ENCODE data around the gene CFAP57.
A peak's percentile ranks its signal among the peaks of the same experiment; 100 is the strongest.

The CFAP57 gene

DNA sequence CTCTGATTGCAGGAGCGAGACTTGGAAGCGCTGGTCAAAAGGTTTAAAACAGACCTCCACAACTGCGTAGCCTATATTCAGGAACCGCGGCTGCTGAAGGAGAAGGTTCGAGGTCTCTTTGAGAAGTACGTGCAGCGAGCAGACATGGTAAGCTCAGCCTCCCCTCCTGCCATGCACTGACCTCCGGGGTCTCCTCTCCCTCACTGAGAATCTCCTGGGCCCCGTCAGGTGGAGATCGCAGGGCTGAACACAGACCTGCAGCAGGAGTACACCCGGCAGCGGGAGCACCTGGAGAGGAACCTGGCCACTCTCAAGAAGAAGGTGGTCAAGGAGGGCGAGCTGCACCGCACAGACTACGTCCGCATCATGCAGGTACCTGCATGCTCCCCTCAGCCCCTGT, 62.1 kb downstream of the CFAP57 start:
- TF ChIP-seq NFRKB (IDR thresholded peaks at IDR 0.05) = no peak
- CTCF ChIA-PET = interaction anchor here (0.6 kb wide), 1 partner anchor 142 kb away, joined by 3 read pairs; no protein-coding TSS in a partner anchor
- POLR2A ChIA-PET = no interaction called here
- DNase-seq (ENCODE audit: extremely low spot score) = no peak

DNA sequence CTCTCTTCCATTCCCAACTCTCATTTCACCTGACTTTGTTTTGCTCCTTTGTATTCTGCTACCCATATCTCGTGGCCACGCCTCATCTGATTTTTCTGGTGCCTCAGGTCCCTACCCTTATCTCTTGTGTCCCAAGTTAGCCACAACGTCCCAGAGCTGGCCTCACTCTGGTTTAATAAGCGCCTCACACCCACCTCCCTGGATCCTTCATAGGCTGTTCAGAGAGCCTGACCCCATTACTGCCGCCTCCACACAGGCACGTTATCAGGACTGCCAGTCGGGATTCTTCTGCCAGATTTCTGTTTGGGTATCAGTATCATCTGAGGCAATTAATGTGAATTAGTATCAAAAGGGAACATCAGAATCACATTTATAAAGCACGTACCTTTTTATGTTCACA, 62.9 kb downstream of the CFAP57 start:
- no peak for TF ChIP-seq SUZ12 (IDR thresholded peaks at IDR 0.05)
- TF ChIP-seq TARDBP (IDR thresholded peaks at IDR 0.05) = no peak
- no peak for TF ChIP-seq FOXM1 (IDR thresholded peaks at IDR 0.05; ENCODE audit: borderline replicate concordance)
- TF ChIP-seq ELF4 (IDR thresholded peaks at IDR 0.05) = no peak
- TF ChIP-seq CTBP1 (IDR thresholded peaks at IDR 0.05; ENCODE audit: borderline replicate concordance) = no peak
- TF ChIP-seq FOXA1 (IDR thresholded peaks at IDR 0.05) = no peak
- no peak for TF ChIP-seq HDGF (IDR thresholded peaks at IDR 0.05; ENCODE audit: borderline replicate concordance)
- TF ChIP-seq NFRKB (IDR thresholded peaks at IDR 0.05) = no peak
- no peak for TF ChIP-seq L3MBTL2 (conservative IDR thresholded peaks at IDR 0.05)
- TF ChIP-seq SP1 (IDR thresholded peaks at IDR 0.05) = no peak
- TF ChIP-seq ARNT (IDR thresholded peaks at IDR 0.05) = no peak
- TF ChIP-seq LEF1 (IDR thresholded peaks at IDR 0.05; ENCODE audit: borderline replicate concordance) = no peak
- CTCF ChIA-PET = no interaction called here
- POLR2A ChIA-PET = no interaction called here
- DNase-seq (ENCODE audit: extremely low spot score) = no peak

DNA sequence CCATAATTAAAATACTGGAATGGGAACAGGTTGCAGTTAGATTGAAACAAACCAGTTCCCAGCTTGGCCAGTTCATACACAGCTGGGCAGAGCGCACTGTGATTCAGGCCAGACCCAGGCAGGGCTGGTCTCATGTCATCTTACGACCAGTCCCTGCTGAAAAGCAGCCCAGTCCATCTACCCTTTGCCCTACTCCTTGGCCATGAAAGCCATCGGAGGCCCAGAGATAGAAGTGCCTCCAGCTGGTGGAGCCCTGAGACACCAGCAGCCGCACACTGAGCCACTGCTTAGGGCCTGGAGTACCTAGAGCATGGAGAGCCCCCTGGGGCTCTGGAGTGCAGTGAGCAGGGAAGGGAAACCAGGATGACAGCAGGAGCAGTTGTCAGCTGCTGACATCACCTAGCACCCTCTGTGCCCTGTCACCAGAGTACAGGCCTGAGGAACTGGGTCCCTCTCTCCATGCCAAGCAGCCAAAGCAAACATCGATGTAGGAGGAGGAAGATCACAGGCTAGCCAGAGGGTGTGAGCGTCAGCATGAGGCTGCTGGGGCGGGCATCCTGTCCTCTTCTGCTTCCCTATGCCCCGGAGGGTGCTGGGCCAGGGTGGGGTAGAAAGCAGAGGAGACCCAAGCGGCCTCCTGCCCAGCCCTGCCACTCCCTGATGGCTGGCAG, 63.5 kb downstream of the CFAP57 start:
- TF ChIP-seq ELF4 (IDR thresholded peaks at IDR 0.05) (no peak), LEF1 (IDR thresholded peaks at IDR 0.05; ENCODE audit: borderline replicate concordance) (no peak), BHLHE40 (IDR thresholded peaks at IDR 0.05; ENCODE audit: borderline replicate concordance) (no peak), L3MBTL2 (conservative IDR thresholded peaks at IDR 0.05) (no peak), TARDBP (IDR thresholded peaks at IDR 0.05) (no peak), FOXM1 (IDR thresholded peaks at IDR 0.05; ENCODE audit: borderline replicate concordance) (no peak), ZNF384 (IDR thresholded peaks at IDR 0.05) (no peak), FOXA1 (IDR thresholded peaks at IDR 0.05) (no peak)
- CTCF ChIA-PET = no interaction called here
- POLR2A ChIA-PET = no interaction called here
- DNase-seq (ENCODE audit: extremely low spot score) = no peak

DNA sequence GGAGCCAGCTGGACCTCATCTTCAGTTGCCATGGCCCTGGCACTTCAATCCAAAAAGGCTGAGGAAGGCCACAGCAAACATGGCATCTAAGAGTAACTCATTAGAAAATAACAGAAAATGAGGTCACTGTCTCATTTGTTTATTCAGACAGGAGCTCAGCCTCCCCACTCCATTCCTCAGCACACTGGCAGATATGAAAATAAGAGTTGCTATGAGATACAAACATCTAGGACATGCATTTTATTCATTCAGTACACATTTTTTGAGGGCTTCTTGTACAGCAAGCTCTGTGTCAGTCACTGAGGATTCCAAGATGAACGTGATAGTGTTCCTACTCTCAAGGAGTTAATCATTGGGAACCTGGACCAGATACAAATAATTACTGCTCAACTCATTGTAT, 65.0 kb downstream of the CFAP57 start:
- CTCF ChIA-PET = interaction anchor here (0.7 kb wide), 1 partner anchor 192 kb away, joined by 4 read pairs; no protein-coding TSS in a partner anchor
- POLR2A ChIA-PET = no interaction called here
- DNase-seq (ENCODE audit: extremely low spot score) = no peak
- TF ChIP-seq L3MBTL2 (conservative IDR thresholded peaks at IDR 0.05) = no peak
- no peak for TF ChIP-seq ARNT (IDR thresholded peaks at IDR 0.05)
- no peak for TF ChIP-seq CTBP1 (IDR thresholded peaks at IDR 0.05; ENCODE audit: borderline replicate concordance)
- TF ChIP-seq FOXA1 (IDR thresholded peaks at IDR 0.05) = no peak
- no peak for TF ChIP-seq ELF4 (IDR thresholded peaks at IDR 0.05)

DNA sequence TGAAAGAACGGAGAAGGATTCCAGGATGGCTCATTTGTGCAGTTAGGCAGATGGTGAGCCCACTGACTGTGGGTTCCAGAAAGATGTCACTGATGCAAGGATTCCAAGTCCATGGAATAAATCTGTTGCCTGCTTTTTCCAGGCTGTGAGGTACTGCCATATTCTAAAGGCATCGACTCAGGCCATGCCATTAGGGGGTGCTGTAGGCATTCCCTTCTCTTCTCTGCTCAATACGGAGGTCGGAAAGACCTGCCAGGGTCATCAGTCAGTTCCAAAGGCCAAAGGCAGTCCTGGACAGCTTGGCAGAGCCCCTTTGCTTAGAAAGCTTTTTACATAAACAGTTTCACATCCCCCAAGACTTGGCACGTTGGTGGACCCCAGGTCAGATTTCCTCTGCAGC, 66.0 kb downstream of the CFAP57 start:
- DNase-seq (ENCODE audit: extremely low spot score) = peak; percentile 64
- ChIA-PET POLR2A (interaction anchor here (0.6 kb wide), 1 partner anchor 150 kb away, joined by 3 read pairs; no protein-coding TSS in a partner anchor), CTCF (interaction anchor here (2.4 kb wide), 1 partner anchor 177 kb away, joined by 12 read pairs; no protein-coding TSS in a partner anchor)
- TF ChIP-seq L3MBTL2 (conservative IDR thresholded peaks at IDR 0.05) = no peak
- no peak for TF ChIP-seq BHLHE40 (IDR thresholded peaks at IDR 0.05; ENCODE audit: borderline replicate concordance)
- TF ChIP-seq ARNT (IDR thresholded peaks at IDR 0.05) = no peak
- no peak for TF ChIP-seq FOXM1 (IDR thresholded peaks at IDR 0.05; ENCODE audit: borderline replicate concordance)
- TF ChIP-seq CTBP1 (IDR thresholded peaks at IDR 0.05; ENCODE audit: borderline replicate concordance) = no peak
- TF ChIP-seq HDGF (IDR thresholded peaks at IDR 0.05; ENCODE audit: borderline replicate concordance) = no peak
- TF ChIP-seq FOXK2 (IDR thresholded peaks at IDR 0.05) = no peak
- TF ChIP-seq LEF1 (IDR thresholded peaks at IDR 0.05; ENCODE audit: borderline replicate concordance) = no peak
- TF ChIP-seq SUZ12 (IDR thresholded peaks at IDR 0.05) = no peak
- TF ChIP-seq NFRKB (IDR thresholded peaks at IDR 0.05) = no peak
- TF ChIP-seq, protein P1, sequence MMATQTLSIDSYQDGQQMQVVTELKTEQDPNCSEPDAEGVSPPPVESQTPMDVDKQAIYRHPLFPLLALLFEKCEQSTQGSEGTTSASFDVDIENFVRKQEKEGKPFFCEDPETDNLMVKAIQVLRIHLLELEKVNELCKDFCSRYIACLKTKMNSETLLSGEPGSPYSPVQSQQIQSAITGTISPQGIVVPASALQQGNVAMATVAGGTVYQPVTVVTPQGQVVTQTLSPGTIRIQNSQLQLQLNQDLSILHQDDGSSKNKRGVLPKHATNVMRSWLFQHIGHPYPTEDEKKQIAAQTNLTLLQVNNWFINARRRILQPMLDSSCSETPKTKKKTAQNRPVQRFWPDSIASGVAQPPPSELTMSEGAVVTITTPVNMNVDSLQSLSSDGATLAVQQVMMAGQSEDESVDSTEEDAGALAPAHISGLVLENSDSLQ (IDR thresholded peaks at IDR 0.05) = no peak
- TF ChIP-seq ELF4 (IDR thresholded peaks at IDR 0.05) = no peak

DNA sequence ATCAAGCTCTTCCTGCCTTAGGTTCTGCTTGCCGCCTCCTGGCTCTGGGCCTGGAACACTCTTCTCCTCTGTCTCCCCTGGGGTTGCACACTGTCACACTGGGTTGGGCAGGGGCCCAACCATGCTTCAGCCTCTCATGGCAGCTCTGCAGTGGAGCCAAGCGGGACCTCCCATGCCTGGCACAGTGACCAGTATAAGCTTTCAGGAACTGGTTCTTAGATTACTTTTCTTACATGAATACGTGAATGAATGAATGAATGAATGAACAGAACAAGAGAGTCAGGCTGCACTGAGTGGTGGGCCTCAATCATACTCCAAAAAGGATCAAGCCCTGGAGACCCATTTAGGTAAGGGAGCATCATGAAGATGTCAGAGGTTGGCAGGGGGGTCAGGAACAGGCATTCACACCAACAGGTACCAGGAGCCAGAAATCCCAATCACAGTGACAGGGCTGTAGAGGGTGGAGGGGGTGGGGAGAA, 66.9 kb downstream of the CFAP57 start:
- ChIA-PET CTCF (interaction anchor here (2.4 kb wide), 1 partner anchor 176 kb away, joined by 12 read pairs; no protein-coding TSS in a partner anchor), POLR2A (interaction anchor here (0.7 to 1.5 kb wide), 3 partner anchors 82 to 175 kb away, joined by 3 to 6 read pairs (median 4); partner anchors contain the start of genes MED8 and SZT2)
- TF ChIP-seq, protein P1 (IDR thresholded peaks at IDR 0.05) = no peak
- TF ChIP-seq HDGF (IDR thresholded peaks at IDR 0.05; ENCODE audit: borderline replicate concordance) (no peak), LEF1 (IDR thresholded peaks at IDR 0.05; ENCODE audit: borderline replicate concordance) (no peak), ELF4 (IDR thresholded peaks at IDR 0.05) (no peak), BHLHE40 (IDR thresholded peaks at IDR 0.05; ENCODE audit: borderline replicate concordance) (no peak), FOXA1 (IDR thresholded peaks at IDR 0.05) (no peak), SP1 (IDR thresholded peaks at IDR 0.05) (no peak), CTBP1 (IDR thresholded peaks at IDR 0.05; ENCODE audit: borderline replicate concordance) (no peak), FOXM1 (IDR thresholded peaks at IDR 0.05; ENCODE audit: borderline replicate concordance) (no peak), TARDBP (IDR thresholded peaks at IDR 0.05) (no peak), SUZ12 (IDR thresholded peaks at IDR 0.05) (no peak), ARNT (IDR thresholded peaks at IDR 0.05) (no peak), L3MBTL2 (conservative IDR thresholded peaks at IDR 0.05) (no peak), NFRKB (IDR thresholded peaks at IDR 0.05) (no peak), FOXK2 (IDR thresholded peaks at IDR 0.05) (no peak), ZNF384 (IDR thresholded peaks at IDR 0.05) (no peak)
- no peak for DNase-seq (ENCODE audit: extremely low spot score)
